ENCODE measurements around the gene RAF1. TPM values are rescaled to one million over a fixed set of nuclear protein-coding genes. Genes with fewer than 3 reads are reported as not detected.

The RAF1 gene
- total and polyA plus RNA-seq, 2 donors (not counting 3 experiments of a cell fraction or from before 2014, with no cell fraction given) = 73.8 to 86.2 TPM

DNA sequence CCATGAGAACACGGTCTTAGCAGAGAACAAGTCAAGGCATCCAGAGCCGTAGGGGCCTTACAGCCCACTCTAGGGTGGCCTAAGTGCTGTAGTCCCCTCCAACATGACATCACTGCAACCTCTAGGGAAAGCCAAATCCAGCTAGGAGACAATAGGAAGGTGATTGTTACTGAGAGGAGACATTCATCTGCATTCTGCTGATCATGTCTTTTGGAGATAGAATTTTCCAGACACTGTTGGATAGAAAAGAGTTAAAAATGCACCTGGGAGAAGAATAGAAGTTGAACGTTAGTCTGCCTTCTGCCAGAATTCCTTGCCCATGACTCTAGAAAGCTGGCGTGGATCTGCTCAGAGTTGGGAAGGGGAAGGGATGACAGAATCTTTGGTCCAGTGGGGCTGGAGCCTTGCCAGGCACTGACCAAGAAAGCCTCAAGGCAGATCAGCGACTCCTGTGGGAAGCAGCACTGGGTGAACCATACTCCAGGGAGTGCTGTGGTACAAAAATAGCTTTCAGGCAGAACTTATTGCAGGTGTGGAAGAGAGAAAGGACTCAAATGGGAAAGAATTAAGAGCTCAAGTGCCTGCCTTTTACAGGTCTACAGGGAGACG lies 44.8 kb upstream of the RAF1 start:
- dilution Hi-C loops (cut with MboI; ENCODE audit: extremely low pct_ligation_motif_present, low sequenced_read_pairs) (no loop called here), intact Hi-C loops (cut with micrococcal nuclease) (no loop called here)
- Histone ChIP-seq H2AFZ (ENCODE audit: low read depth, low read length) (no peak overlapping the region), H3K27me3 (ENCODE audit: control insufficient read depth in 2 of 2, insufficient read depth in 2 of 2, low read length in 2 of 2) (no peaks in the 10 kb centered on the region), H3K4me2 (ENCODE audit: insufficient read depth, low read length) (no peak overlapping the region), H3K79me2 (ENCODE audit: control insufficient read depth, insufficient read depth, low read length) (no peaks in the 10 kb centered on the region), H3K9ac (replicated peaks; ENCODE audit: extremely low read depth, insufficient read depth, low read length) (no peak overlapping the region), H3K36me3 (ENCODE audit: control insufficient read depth in 2 of 2, extremely low read depth in 1 of 2, insufficient read depth in 2 of 2, low read length in 2 of 2) (no peaks in the 10 kb centered on the region), H3K27ac (ENCODE audit: insufficient read depth, low read depth, low read length) (no peak overlapping the region), H3K4me1 (ENCODE audit: control insufficient read depth, extremely low read depth, insufficient read depth, low read length) (no peaks in the 10 kb centered on the region), H3K9me1 (replicated peaks; ENCODE audit: control insufficient read depth, extremely low read depth, insufficient read depth, low read length) (no peaks in the 10 kb centered on the region), H3K9me3 (replicated peaks; ENCODE audit: control insufficient read depth, insufficient read depth, low read length) (no peaks in the 10 kb centered on the region), H4K20me1 (replicated peaks; ENCODE audit: control insufficient read depth, extremely low read depth, insufficient read depth, low read length) (no peaks in the 10 kb centered on the region), H3K4me3 (replicated peaks in 1 of 3; ENCODE audit: insufficient read depth in 1 of 3, low read depth in 1 of 3, low read length in 3 of 3) (no peak overlapping the region)
- no peak for FAIRE-seq
- no peak for TF ChIP-seq JUN (IDR thresholded peaks at IDR 0.05; ENCODE audit: borderline replicate concordance, insufficient read depth, insufficient read length, low read depth)
- TF ChIP-seq MYC (IDR thresholded peaks at IDR 0.05; ENCODE audit: low read depth, low read length) = no peak
- TF ChIP-seq EZH2 (IDR thresholded peaks at IDR 0.05; ENCODE audit: borderline replicate concordance, low read depth, low read length, severe bottlenecking) = no peak
- TF ChIP-seq POLR2AphosphoS5 (IDR thresholded peaks at IDR 0.05; ENCODE audit: insufficient read depth, low read depth, low read length) = no peak
- TF ChIP-seq, protein P1, sequence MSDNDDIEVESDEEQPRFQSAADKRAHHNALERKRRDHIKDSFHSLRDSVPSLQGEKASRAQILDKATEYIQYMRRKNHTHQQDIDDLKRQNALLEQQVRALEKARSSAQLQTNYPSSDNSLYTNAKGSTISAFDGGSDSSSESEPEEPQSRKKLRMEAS (IDR thresholded peaks at IDR 0.05; ENCODE audit: insufficient read depth, insufficient read length) = no peak
- no peak for TF ChIP-seq POLR2A (IDR thresholded peaks at IDR 0.05; ENCODE audit: low read depth, low read length)
- TF ChIP-seq, protein P2, sequence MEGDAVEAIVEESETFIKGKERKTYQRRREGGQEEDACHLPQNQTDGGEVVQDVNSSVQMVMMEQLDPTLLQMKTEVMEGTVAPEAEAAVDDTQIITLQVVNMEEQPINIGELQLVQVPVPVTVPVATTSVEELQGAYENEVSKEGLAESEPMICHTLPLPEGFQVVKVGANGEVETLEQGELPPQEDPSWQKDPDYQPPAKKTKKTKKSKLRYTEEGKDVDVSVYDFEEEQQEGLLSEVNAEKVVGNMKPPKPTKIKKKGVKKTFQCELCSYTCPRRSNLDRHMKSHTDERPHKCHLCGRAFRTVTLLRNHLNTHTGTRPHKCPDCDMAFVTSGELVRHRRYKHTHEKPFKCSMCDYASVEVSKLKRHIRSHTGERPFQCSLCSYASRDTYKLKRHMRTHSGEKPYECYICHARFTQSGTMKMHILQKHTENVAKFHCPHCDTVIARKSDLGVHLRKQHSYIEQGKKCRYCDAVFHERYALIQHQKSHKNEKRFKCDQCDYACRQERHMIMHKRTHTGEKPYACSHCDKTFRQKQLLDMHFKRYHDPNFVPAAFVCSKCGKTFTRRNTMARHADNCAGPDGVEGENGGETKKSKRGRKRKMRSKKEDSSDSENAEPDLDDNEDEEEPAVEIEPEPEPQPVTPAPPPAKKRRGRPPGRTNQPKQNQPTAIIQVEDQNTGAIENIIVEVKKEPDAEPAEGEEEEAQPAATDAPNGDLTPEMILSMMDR (IDR thresholded peaks at IDR 0.05; ENCODE audit: extremely low read depth in 1 of 2, insufficient read depth in 1 of 2, low read depth in 1 of 2, low read length in 2 of 2) = no peak
- no peak for TF ChIP-seq FOS (IDR thresholded peaks at IDR 0.05; ENCODE audit: borderline replicate concordance, insufficient read depth, low read length)
- TF ChIP-seq GATA2 (IDR thresholded peaks at IDR 0.05; ENCODE audit: insufficient read depth, insufficient read length, low read depth, low read length) = no peak
- DNase-seq (ENCODE audit: low read depth, low spot score) = no peak
- no TSS peak for BruUV-seq (replicated peaks)
- POLR2A ChIA-PET = no interaction called here
- CTCF ChIA-PET = interaction anchor here (1.3 to 4.2 kb wide), 2 partner anchors 12 to 102 kb away, joined by 4 to 15 read pairs; no protein-coding TSS in a partner anchor

Data from endothelial cell of umbilical vein (primary cell).